ENCODE measurements around the gene DOCK1. TPM values are rescaled to one million over a fixed set of nuclear protein-coding genes. Genes with fewer than 3 reads are reported as not detected.

Gene DOCK1
- total RNA-seq, 1 experiment from 2014 or later: 82.2 TPM

DNA sequence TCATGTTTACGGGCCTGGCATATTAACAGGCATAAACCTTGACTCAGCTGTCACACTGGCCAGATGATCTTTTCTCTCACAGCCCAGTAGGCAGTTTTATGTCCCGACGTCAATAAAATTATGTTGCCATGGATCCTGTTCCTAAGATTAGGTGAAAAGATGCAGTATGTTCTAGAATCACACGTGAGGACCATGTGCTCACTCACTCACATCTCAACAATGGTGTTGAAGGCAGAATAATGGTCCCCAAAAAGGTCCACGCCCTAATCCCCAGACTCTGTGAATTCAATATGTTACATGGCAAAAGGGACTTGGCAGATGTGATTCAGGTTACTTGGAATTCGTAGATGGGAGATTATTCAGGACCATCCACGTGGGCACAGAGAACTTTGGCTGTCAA, 3.5 kb downstream of the DOCK1 start:
- Histone ChIP-seq H3K4me3 (ENCODE audit: low read depth, low read length) (no peak overlapping the region), H3K27me3 (replicated peaks; ENCODE audit: control insufficient read depth, insufficient read depth, low read length) (no peaks in the 10 kb centered on the region), H3K36me3 (ENCODE audit: control insufficient read depth, insufficient read depth, low read length) (no peaks in the 10 kb centered on the region), H3K9me3 (no peaks in the 10 kb centered on the region), H3K4me1 (peaks cover 13% of the 10 kb centered on the region; the same call in 1 of the 2 replicates)
- intact Hi-C loops (cut with micrococcal nuclease; ENCODE audit: unreplicated experiment): loop anchor here (10.0 kb wide), 1 partner anchor 124 kb away; no protein-coding TSS in a partner anchor
- BruUV-seq (replicated peaks): no TSS peak
- POLR2A ChIA-PET: no interaction called here
- Mint-ChIP-seq H3K4me3 (ENCODE audit: unreplicated experiment) (no peak overlapping the region), H3K27ac (ENCODE audit: unreplicated experiment) (no peak overlapping the region), H3K9me3 (ENCODE audit: unreplicated experiment) (no peaks in the 10 kb centered on the region), H3K4me1 (ENCODE audit: low read depth, unreplicated experiment) (peaks cover 24% of the 10 kb centered on the region), H3K36me3 (ENCODE audit: insufficient read depth, unreplicated experiment) (peaks cover 43% of the 10 kb centered on the region), H3K27me3 (ENCODE audit: insufficient read depth, unreplicated experiment) (no peaks in the 10 kb centered on the region)
- CTCF ChIA-PET: no interaction called here
- TF ChIP-seq, protein P1, sequence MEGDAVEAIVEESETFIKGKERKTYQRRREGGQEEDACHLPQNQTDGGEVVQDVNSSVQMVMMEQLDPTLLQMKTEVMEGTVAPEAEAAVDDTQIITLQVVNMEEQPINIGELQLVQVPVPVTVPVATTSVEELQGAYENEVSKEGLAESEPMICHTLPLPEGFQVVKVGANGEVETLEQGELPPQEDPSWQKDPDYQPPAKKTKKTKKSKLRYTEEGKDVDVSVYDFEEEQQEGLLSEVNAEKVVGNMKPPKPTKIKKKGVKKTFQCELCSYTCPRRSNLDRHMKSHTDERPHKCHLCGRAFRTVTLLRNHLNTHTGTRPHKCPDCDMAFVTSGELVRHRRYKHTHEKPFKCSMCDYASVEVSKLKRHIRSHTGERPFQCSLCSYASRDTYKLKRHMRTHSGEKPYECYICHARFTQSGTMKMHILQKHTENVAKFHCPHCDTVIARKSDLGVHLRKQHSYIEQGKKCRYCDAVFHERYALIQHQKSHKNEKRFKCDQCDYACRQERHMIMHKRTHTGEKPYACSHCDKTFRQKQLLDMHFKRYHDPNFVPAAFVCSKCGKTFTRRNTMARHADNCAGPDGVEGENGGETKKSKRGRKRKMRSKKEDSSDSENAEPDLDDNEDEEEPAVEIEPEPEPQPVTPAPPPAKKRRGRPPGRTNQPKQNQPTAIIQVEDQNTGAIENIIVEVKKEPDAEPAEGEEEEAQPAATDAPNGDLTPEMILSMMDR (IDR thresholded peaks at IDR 0.05; ENCODE audit: insufficient read depth in 1 of 2, low read depth in 1 of 2, low read length in 1 of 2, severe bottlenecking in 1 of 2, unreplicated experiment in 1 of 2): no peak
- no peak for DNase-seq

DNA sequence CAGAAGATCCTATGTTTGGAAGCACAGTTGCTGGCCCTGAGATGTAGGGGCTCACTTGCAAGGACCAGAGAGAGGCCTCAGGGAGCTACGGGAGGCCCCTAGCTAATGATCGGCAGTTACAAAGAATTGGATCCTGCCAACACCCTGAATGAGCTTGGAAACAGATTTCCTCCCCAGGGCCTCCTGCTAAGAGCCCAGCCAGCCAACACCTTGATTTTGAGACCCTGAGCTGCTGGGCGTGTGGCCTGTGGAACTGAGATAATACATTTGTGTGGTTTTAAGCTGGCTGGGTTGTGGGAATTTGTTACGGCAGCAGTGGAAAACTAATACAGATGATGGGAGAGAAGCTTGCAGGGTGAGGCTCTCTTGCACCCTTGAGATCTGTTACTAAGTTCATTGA, 3.9 kb downstream of the DOCK1 start:
- H3K36me3 Mint-ChIP-seq (ENCODE audit: insufficient read depth, unreplicated experiment): peaks cover 40% of the 10 kb centered on the region
- intact Hi-C loops (cut with micrococcal nuclease; ENCODE audit: unreplicated experiment): loop anchor here (10.0 kb wide), 1 partner anchor 124 kb away; no protein-coding TSS in a partner anchor
- no peaks in the 10 kb centered on the region for H3K27me3 Mint-ChIP-seq (ENCODE audit: insufficient read depth, unreplicated experiment)
- POLR2A ChIA-PET: no interaction called here
- TF ChIP-seq, protein P1 (IDR thresholded peaks at IDR 0.05; ENCODE audit: insufficient read depth in 1 of 2, low read depth in 1 of 2, low read length in 1 of 2, severe bottlenecking in 1 of 2, unreplicated experiment in 1 of 2): no peak
- no peak overlapping the region for H3K4me3 Mint-ChIP-seq (ENCODE audit: unreplicated experiment)
- BruUV-seq (replicated peaks): no TSS peak
- Histone ChIP-seq H3K4me1 (peaks cover 11% of the 10 kb centered on the region; the same call in 1 of the 2 replicates), H3K4me3 (ENCODE audit: low read depth, low read length) (no peak overlapping the region), H3K36me3 (ENCODE audit: control insufficient read depth, insufficient read depth, low read length) (no peaks in the 10 kb centered on the region), H3K27me3 (replicated peaks; ENCODE audit: control insufficient read depth, insufficient read depth, low read length) (no peaks in the 10 kb centered on the region), H3K9me3 (no peaks in the 10 kb centered on the region)
- no peak overlapping the region for H3K27ac Mint-ChIP-seq (ENCODE audit: unreplicated experiment)
- H3K4me1 Mint-ChIP-seq (ENCODE audit: low read depth, unreplicated experiment): peaks cover 21% of the 10 kb centered on the region
- no peak for DNase-seq
- CTCF ChIA-PET: no interaction called here
- no peaks in the 10 kb centered on the region for H3K9me3 Mint-ChIP-seq (ENCODE audit: unreplicated experiment)

DNA sequence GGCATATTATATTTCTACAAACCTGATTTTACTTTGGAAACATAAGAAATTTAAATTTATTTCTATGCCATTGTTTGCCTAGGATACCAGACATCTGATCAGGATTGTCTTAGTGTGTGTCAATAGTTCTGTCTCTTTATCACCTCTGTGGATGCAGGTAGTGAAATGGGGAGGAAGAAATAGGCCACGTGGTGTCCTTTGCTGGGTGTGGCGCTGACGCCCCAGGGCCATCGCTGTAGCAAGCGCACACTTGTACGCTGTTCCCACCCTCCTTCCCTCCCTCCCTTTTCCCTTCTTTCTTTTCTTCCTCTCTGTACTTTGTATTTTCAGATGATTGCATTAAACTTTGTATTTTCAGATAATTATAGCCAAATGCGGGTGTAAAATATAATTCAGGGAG, 5.0 kb downstream of the DOCK1 start:
- Mint-ChIP-seq H3K27ac (ENCODE audit: unreplicated experiment) (no peak overlapping the region), H3K27me3 (ENCODE audit: insufficient read depth, unreplicated experiment) (no peaks in the 10 kb centered on the region), H3K4me1 (ENCODE audit: low read depth, unreplicated experiment) (peaks cover 15% of the 10 kb centered on the region), H3K4me3 (ENCODE audit: unreplicated experiment) (no peak overlapping the region), H3K36me3 (ENCODE audit: insufficient read depth, unreplicated experiment) (peaks cover 32% of the 10 kb centered on the region), H3K9me3 (ENCODE audit: unreplicated experiment) (no peaks in the 10 kb centered on the region)
- no peak for DNase-seq
- no TSS peak for BruUV-seq (replicated peaks)
- Histone ChIP-seq H3K27me3 (replicated peaks; ENCODE audit: control insufficient read depth, insufficient read depth, low read length) (no peaks in the 10 kb centered on the region), H3K4me1 (peaks cover 11% of the 10 kb centered on the region; the same call in 1 of the 2 replicates), H3K9me3 (no peaks in the 10 kb centered on the region), H3K4me3 (ENCODE audit: low read depth, low read length) (no peak overlapping the region), H3K36me3 (ENCODE audit: control insufficient read depth, insufficient read depth, low read length) (no peaks in the 10 kb centered on the region)
- TF ChIP-seq, protein P1 (IDR thresholded peaks at IDR 0.05; ENCODE audit: insufficient read depth in 1 of 2, low read depth in 1 of 2, low read length in 1 of 2, severe bottlenecking in 1 of 2, unreplicated experiment in 1 of 2): no peak
- POLR2A ChIA-PET: no interaction called here
- CTCF ChIA-PET: no interaction called here
- intact Hi-C loops (cut with micrococcal nuclease; ENCODE audit: unreplicated experiment): loop anchor here (5.0 kb wide), 1 partner anchor 57 kb away; no protein-coding TSS in a partner anchor
